Pancreas (tissue), 10 donors: ENCODE data around the gene TNFRSF8. TPM values are rescaled to one million over a fixed set of nuclear protein-coding genes. Genes with fewer than 3 reads are reported as not detected.
"Not testable (repeated sequence)": the region's sequence is repeated elsewhere in the genome, so short reads cannot be mapped to it uniquely, and the experiment has no call there.

Experiments
- ATAC-seq, 4 donors: fragments of 200-7000 bp; cut with Tn5 transposase; one replicate each; pipeline versions ENCODE4 v1.8.0 to v1.9.1; 2020; ENCODE audit warnings: mild to moderate bottlenecking in 4 of 4, moderate library complexity in 4 of 4
- DNase-seq, 6 donors: peaks; one replicate each; pipeline ENCODE4 v3.0.0-alpha.2; 2020
- FAIRE-seq: peaks from 2 replicates; lab custom pipeline; 2012; peaks lifted over from hg19 to GRCh38; lab: Jason Lieb, UNC
- H3K27ac ChIP-seq, 4 donors: fragments of 200-600 bp; sonication (generic); 1 replicate in 3 of 4; 2 replicates in 1 of 4; pipeline versions ENCODE4 v1.5.0 to v1.8.0; 2020
- H3K27me3 ChIP-seq, 4 donors: fragments of 200-600 bp; one replicate each; pipeline ENCODE4 v1.8.0; 2021
- H3K36me3 ChIP-seq, 3 donors: fragments of 200-600 bp; sonication (generic) in 1 of 3; one replicate each; pipeline versions ENCODE4 v1.5.0 to v1.8.0; 2020 to 2021
- H3K4me1 ChIP-seq, 3 donors: fragments of 200-600 bp; one replicate each; pipeline ENCODE4 v1.8.0; 2021
- H3K4me3 ChIP-seq, 4 donors: fragments of 200-600 bp; sonication (generic) in 2 of 4; one replicate each; pipeline versions ENCODE4 v1.5.0 to v1.8.0; 2020 to 2021
- H3K9me3 ChIP-seq, 4 donors: fragments of 200-600 bp; one replicate each; pipeline ENCODE4 v1.8.0; 2021
- WGBS, 2 donors: extraction: QIAGEN DNeasy Blood & Tissue Kit; methylation state at CpG; one replicate each; pipeline ENCODE4 v1.1.7; 2013; 5-methylcytosine and 5-hydroxymethylcytosine counted together
- intact Hi-C, 3 donors: fragments of 100-400 bp; cut with DNase I; formaldehyde crosslinking; loops; one replicate each; pipeline versions ENCODE4 v1.11.1 to v1.14.2; 2022
- polyA plus RNA-seq, 2 donors: library from polyadenylated mRNA; stranded (reverse); fragments of 200-250 nt; gene quantifications; one replicate each; pipeline ENCODE4 v1.2.3, GENCODE V29; 2013
- total RNA-seq, 6 donors: library from RNA; stranded (reverse); fragmentation: NEBNext Ultra II Directional in 4 of 6; extraction: Animal tissue kit (Norgen Biotek cat#: 25700) in 4 of 6; gene quantifications; one replicate each; pipeline versions ENCODE4 v1.2.1 to v1.2.4, GENCODE V29; 2021 to 2023
- TF ChIP-seq, protein P1 (sequence below), 4 donors: fragments of 200-600 bp; sonication (generic) in 3 of 4; IDR thresholded peaks; one replicate each; pipeline versions ENCODE4 v1.5.0 to v1.8.0; 2021; ENCODE audit warnings: antibody characterized with exemption in 4 of 4
- donor health status: healthy with polysubstance abuse.
- donor health status: DM: no; HTN: no; CAD: no; lungs with moderate emphysema.
- donor health status: DM: no; HTN: no; CAD: no.
- donor health status: control.
- donor health status: control.
- donor health status: Bipolar disorder and iron deficiency.
- donor health status: DM: yes; HTN: yes; CAD: no.
- donor health status: DM: no; HTN: no; CAD: no.
- donor health status: DM: no; HTN: no; CAD: no.
- donor health status: DM: yes; HTN: yes; CAD: no.

TNFRSF8 gene
- total and polyA plus RNA-seq, 8 donors = 0.08 to 0.72 (median 0.25) TPM; not detected in 1

DNA sequence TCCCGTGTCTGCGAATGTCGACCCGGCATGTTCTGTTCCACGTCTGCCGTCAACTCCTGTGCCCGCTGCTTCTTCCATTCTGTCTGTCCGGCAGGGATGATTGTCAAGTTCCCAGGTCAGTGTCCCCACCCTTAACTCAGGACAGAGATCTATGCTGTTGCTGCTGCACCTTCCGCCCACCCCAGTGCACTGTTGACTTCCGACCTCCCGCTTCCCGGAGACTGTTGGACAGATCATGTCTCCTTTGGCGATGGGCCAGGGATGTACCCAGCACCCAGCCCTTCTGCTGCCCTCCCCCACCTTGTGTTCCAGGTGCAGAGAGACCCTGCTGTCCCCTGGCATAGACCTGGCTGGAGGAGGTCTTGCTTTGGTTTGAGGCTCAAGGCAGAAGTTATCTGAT lies 41.3 kb downstream of the TNFRSF8 start:
- H3K36me3 ChIP-seq = no peaks in the 10 kb centered on the region
- 69 to 79% methylated on average over 13 of the region's 13 CpGs for WGBS, 2 donors
- H3K4me1 ChIP-seq = no peaks in the 10 kb centered on the region
- no peaks in the 10 kb centered on the region for H3K9me3 ChIP-seq
- no peak for FAIRE-seq
- H3K4me3 ChIP-seq = no peak overlapping the region
- no peak for ATAC-seq
- H3K27ac ChIP-seq = no peak overlapping the region
- no peaks in the 10 kb centered on the region for H3K27me3 ChIP-seq
- intact Hi-C loops = no loop called here
- no peak for DNase-seq
- TF ChIP-seq, protein P1, sequence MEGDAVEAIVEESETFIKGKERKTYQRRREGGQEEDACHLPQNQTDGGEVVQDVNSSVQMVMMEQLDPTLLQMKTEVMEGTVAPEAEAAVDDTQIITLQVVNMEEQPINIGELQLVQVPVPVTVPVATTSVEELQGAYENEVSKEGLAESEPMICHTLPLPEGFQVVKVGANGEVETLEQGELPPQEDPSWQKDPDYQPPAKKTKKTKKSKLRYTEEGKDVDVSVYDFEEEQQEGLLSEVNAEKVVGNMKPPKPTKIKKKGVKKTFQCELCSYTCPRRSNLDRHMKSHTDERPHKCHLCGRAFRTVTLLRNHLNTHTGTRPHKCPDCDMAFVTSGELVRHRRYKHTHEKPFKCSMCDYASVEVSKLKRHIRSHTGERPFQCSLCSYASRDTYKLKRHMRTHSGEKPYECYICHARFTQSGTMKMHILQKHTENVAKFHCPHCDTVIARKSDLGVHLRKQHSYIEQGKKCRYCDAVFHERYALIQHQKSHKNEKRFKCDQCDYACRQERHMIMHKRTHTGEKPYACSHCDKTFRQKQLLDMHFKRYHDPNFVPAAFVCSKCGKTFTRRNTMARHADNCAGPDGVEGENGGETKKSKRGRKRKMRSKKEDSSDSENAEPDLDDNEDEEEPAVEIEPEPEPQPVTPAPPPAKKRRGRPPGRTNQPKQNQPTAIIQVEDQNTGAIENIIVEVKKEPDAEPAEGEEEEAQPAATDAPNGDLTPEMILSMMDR (IDR thresholded peaks at IDR 0.05) = no peak

DNA sequence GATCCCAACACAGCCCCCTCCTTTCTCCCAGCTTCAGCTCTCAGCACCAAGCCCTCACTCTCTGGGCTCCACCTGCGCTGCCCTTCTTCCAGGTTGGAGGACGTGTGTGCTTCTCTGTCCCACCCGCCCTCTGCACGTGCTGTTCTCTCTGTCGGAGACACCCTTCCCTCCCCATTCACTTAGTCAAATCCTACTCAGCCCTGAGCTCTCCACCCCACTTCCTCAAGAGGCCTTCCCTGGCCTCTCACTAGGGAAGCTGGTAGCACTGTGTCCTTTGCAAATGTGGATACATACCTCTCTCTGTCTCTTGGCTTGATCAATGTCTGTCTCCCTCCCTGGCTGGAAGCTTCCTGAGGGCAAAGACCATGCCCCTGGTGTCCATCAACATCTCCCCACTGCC lies 43.0 kb downstream of the TNFRSF8 start:
- FAIRE-seq (no peak), DNase-seq (no peak), ATAC-seq (no peak)
- H3K36me3 ChIP-seq = no peaks in the 10 kb centered on the region
- H3K27ac ChIP-seq = no peak overlapping the region
- WGBS, 2 donors = 61 to 71% methylated on average over 5 of the region's 5 CpGs
- H3K4me3 ChIP-seq = no peak overlapping the region
- H3K27me3 ChIP-seq = no peaks in the 10 kb centered on the region
- no peaks in the 10 kb centered on the region for H3K4me1 ChIP-seq
- intact Hi-C loops = no loop called here
- TF ChIP-seq, protein P1 (IDR thresholded peaks at IDR 0.05) = no peak
- no peaks in the 10 kb centered on the region for H3K9me3 ChIP-seq

DNA sequence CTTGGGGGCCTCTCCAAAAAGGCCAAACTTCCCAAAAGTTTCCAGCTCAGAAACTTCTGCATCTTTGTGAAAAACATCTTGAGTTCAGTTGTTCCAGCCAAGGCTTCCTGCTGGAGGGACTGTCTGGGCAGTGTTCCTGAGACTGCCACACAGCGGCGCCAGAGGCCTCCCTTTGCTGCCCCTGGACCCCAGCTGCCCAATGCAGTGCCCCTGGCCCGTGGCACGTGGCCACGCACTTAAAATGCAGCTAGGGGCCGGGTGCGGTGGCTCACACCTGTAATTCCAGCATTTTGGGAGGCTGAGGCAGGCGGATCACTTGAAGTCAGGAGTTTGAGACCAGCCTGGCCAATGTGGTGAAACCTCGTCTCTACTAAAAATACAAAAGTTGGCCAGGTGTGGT lies 43.8 kb downstream of the TNFRSF8 start:
- H3K4me3 ChIP-seq, intact Hi-C loops, H3K27ac ChIP-seq, H3K4me1 ChIP-seq, H3K36me3 ChIP-seq, H3K27me3 ChIP-seq, H3K9me3 ChIP-seq, FAIRE-seq, ATAC-seq: not testable (repeated sequence)
- 56 to 58% methylated on average over 9 of the region's 9 CpGs for WGBS, 2 donors
- DNase-seq = peak in 1 of 6 donors; percentile 11

DNA sequence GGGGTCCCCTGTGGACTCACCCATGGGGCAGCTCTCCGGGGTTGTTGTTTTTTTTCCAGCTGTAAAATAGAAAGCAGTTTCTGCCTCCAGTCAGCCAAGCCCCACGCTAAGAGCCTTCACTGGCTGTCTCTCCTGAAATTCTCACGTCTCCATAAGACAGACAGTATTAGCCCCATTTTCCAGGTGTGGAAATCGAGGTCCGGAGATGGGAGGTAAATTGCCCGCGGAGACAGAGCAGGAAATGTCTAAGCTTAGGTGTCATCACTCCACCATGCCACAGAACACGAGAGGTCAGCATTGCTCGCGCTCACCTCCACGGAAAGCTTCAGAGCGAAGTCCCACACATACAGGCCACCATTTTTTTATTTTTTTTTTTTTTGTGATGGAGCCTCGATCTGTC lies 44.6 kb downstream of the TNFRSF8 start:
- Histone ChIP-seq H3K27ac (no peak overlapping the region), H3K36me3 (no peaks in the 10 kb centered on the region), H3K4me3 (no peak overlapping the region), H3K4me1 (no peaks in the 10 kb centered on the region), H3K27me3 (no peaks in the 10 kb centered on the region), H3K9me3 (no peaks in the 10 kb centered on the region)
- TF ChIP-seq, protein P1 (IDR thresholded peaks at IDR 0.05) = no peak
- no peak for FAIRE-seq
- intact Hi-C loops = no loop called here
- ATAC-seq = no peak
- DNase-seq = no peak
- 71 to 85% methylated on average over 13 of the region's 13 CpGs for WGBS, 2 donors

DNA sequence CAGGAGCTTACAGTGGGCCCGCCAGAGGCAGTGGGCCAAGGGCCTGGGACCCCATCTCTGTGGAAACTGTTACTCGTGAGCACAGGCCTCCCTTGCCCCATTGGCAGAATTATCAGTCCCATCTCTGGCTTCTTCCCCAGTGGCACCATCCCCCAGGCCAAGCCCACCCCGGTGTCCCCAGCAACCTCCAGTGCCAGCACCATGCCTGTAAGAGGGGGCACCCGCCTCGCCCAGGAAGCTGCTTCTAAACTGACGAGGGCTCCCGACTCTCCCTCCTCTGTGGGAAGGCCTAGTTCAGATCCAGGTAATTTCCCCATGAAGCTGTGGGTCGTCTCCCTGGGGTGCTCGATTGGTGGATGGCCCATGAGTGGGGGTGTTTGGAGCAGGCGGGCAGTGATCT lies 46.8 kb downstream of the TNFRSF8 start:
- Histone ChIP-seq H3K9me3 (no peaks in the 10 kb centered on the region), H3K4me1 (no peaks in the 10 kb centered on the region), H3K27ac (no peak overlapping the region), H3K36me3 (no peaks in the 10 kb centered on the region), H3K4me3 (no peak overlapping the region), H3K27me3 (no peaks in the 10 kb centered on the region)
- TF ChIP-seq, protein P1 (IDR thresholded peaks at IDR 0.05) = no peak
- peak in 1 of 6 donors; percentile 41 for DNase-seq
- WGBS, 2 donors = 70 to 75% methylated on average over 10 of the region's 10 CpGs
- no peak for ATAC-seq
- FAIRE-seq = no peak
- intact Hi-C loops = no loop called here
